Measurements from ENCODE around the gene SNX8.

GRCh38 chr7:2242541-2243429 lies 71.5 kb downstream of the SNX8 start:
- TF ChIP-seq CTCF (IDR thresholded peaks at IDR 0.05) (no peak), REST (IDR thresholded peaks at IDR 0.05; ENCODE audit: insufficient read depth in 1 of 2, low read depth in 2 of 2, low read length in 1 of 2) (no peak), POLR2AphosphoS5 (IDR thresholded peaks at IDR 0.05; ENCODE audit: low read depth, low read length) (no peak)
